IMR-90 (cell line): ENCODE results near the gene DHRSX. TPM values are rescaled to one million over a fixed set of nuclear protein-coding genes. Genes with fewer than 3 reads are reported as not detected.
"Not testable (repeated sequence)": the region's sequence is repeated elsewhere in the genome, so short reads cannot be mapped to it uniquely, and the experiment has no call there.

ENCODE experiments used
- ATAC-seq: fragments of 200-7000 bp; cut with Tn5 transposase; 2 replicates; pipeline ENCODE4 v1.9.1; 2020; ENCODE audit warnings: low read depth, mild to moderate bottlenecking, moderate library complexity
- BruUV-seq: library from RNA; stranded (reverse); fragments of 400-500 nt; replicated peaks from 2 replicates; lab custom pipeline; 2021; lab: Mats Ljungman, UMichigan
- CTCF ChIA-PET: fragments of 300-600 bp; formaldehyde crosslinking; extraction: SDS; loops from one replicate; lab custom pipeline; 2021; ENCODE audit warnings: antibody characterized with exemption; lab: Yijun Ruan, JAX
- POLR2A ChIA-PET: fragments of 300-600 bp; sonication (Branson Sonifier 250); formaldehyde crosslinking; loops from one replicate; lab custom pipeline; 2022; ENCODE audit warnings: antibody characterized with exemption; ENCODE audit not compliant: unreplicated experiment; lab: Charles Lee
- DNase-seq: peaks from one replicate; pipeline ENCODE4 v3.0.0; 2013
- H2AFZ ChIP-seq: replicated peaks from 2 replicates; pipeline ENCODE3; 2013; ENCODE audit warnings: low read length, mild to moderate bottlenecking; ENCODE audit not compliant: poor library complexity
- H2AK5ac ChIP-seq: 2 replicates; pipeline ENCODE4 v1.6.1; 2013; ENCODE audit warnings: low read depth, low read length, inconsistent platforms
- H2AK9ac ChIP-seq: replicated peaks from 2 replicates; pipeline ENCODE3; 2013; ENCODE audit warnings: mild to moderate bottlenecking, low read depth, low read length, moderate library complexity; ENCODE audit not compliant: poor library complexity
- H2BK120ac ChIP-seq: 2 replicates; pipeline ENCODE4 v1.6.1; 2013; ENCODE audit warnings: low read depth, low read length, inconsistent platforms
- H2BK15ac ChIP-seq: 3 replicates; pipeline ENCODE4 v1.6.1; 2013; ENCODE audit warnings: low read depth, low read length, inconsistent platforms
- H2BK20ac ChIP-seq: 2 replicates; pipeline ENCODE4 v1.6.1; 2013; ENCODE audit warnings: low read depth, mild to moderate bottlenecking, inconsistent platforms, low read length, moderate library complexity
- H2BK5ac ChIP-seq: 2 replicates; pipeline ENCODE4 v1.6.1; 2013; ENCODE audit warnings: mild to moderate bottlenecking, low read depth, low read length, inconsistent platforms; ENCODE audit not compliant: poor library complexity, severe bottlenecking
- H3K14ac ChIP-seq: replicated peaks from 2 replicates; pipeline ENCODE4 v1.6.1; 2013; ENCODE audit warnings: low read depth, low read length, inconsistent platforms
- H3K18ac ChIP-seq: 2 replicates; pipeline ENCODE4 v1.6.1; 2013; ENCODE audit warnings: low read depth, low read length, control low read depth
- H3K23ac ChIP-seq: 2 replicates; pipeline ENCODE4 v1.6.1; 2013; ENCODE audit warnings: low read depth, low read length, inconsistent platforms
- H3K27ac ChIP-seq: 2 replicates; pipeline ENCODE4 v1.5.1; 2013; ENCODE audit warnings: mild to moderate bottlenecking, control low read depth, low read length; ENCODE audit not compliant: insufficient read depth
- H3K27me3 ChIP-seq: 2 replicates; pipeline ENCODE4 v1.6.1; 2013; ENCODE audit warnings: low read length; ENCODE audit not compliant: control insufficient read depth, insufficient read depth
- H3K36me3 ChIP-seq: 2 replicates; pipeline ENCODE4 v1.6.1; 2013; ENCODE audit warnings: low read length, mixed read lengths; ENCODE audit not compliant: control insufficient read depth, insufficient read depth
- H3K4ac ChIP-seq: 2 replicates; pipeline ENCODE4 v1.6.1; 2013; ENCODE audit warnings: low read depth, low read length, inconsistent platforms
- H3K4me1 ChIP-seq: 2 replicates; pipeline ENCODE4 v1.6.1; 2013; ENCODE audit warnings: low read length, mixed read lengths; ENCODE audit not compliant: control insufficient read depth, insufficient read depth
- H3K4me2 ChIP-seq: 2 replicates; pipeline ENCODE4 v1.6.1; 2013; ENCODE audit warnings: low read depth, mild to moderate bottlenecking, control low read depth, low read length, moderate library complexity
- H3K4me3 ChIP-seq: 2 replicates; pipeline ENCODE4 v1.5.1; 2013; ENCODE audit warnings: low read depth, mild to moderate bottlenecking, control low read depth, low read length, moderate library complexity; ENCODE audit not compliant: insufficient read depth
- H3K56ac ChIP-seq: 2 replicates; pipeline ENCODE4 v1.6.1; 2013; ENCODE audit warnings: low read length, inconsistent platforms; ENCODE audit not compliant: insufficient read depth; ENCODE audit errors: extremely low read depth
- H3K79me1 ChIP-seq, 2 experiments: 2 replicates each; pipeline ENCODE4 v1.6.1; 2013; ENCODE audit warnings: low read length in 2 of 2, inconsistent platforms in 1 of 2, low read depth in 1 of 2
- H3K9ac ChIP-seq: 2 replicates; pipeline ENCODE4 v1.6.1; 2013; ENCODE audit warnings: low read depth, low read length, control low read depth
- H3K9me1 ChIP-seq: 2 replicates; pipeline ENCODE4 v1.6.1; 2013; ENCODE audit warnings: low read length, inconsistent platforms; ENCODE audit not compliant: insufficient read depth
- H3K9me3 ChIP-seq: 2 replicates; pipeline ENCODE4 v1.6.1; 2013; ENCODE audit warnings: low read length; ENCODE audit not compliant: control insufficient read depth, insufficient read depth
- H4K20me1 ChIP-seq: 2 replicates; pipeline ENCODE4 v1.6.1; 2013; ENCODE audit warnings: low read length, inconsistent platforms; ENCODE audit not compliant: insufficient read depth
- H4K5ac ChIP-seq: 2 replicates; pipeline ENCODE4 v1.6.1; 2013; ENCODE audit warnings: mild to moderate bottlenecking, low read depth, low read length, control low read depth
- H4K8ac ChIP-seq, 2 experiments: 2 replicates each; pipeline ENCODE4 v1.6.1; 2013; ENCODE audit warnings: low read depth in 2 of 2, low read length in 2 of 2, control low read depth in 1 of 2, inconsistent platforms in 1 of 2
- H4K91ac ChIP-seq: 2 replicates; pipeline ENCODE4 v1.6.1; 2013; ENCODE audit warnings: low read depth, low read length, inconsistent platforms; ENCODE audit not compliant: insufficient read depth
- WGBS, 2 experiments: methylation state at CpG; one replicate each; pipeline versions ENCODE4 v1.1.5 to v1.1.7; 2013; ENCODE audit warnings: missing lambda C conversion rate in 2 of 2; ENCODE audit not compliant: insufficient read length in 1 of 2; ENCODE audit errors: extremely low coverage in 2 of 2; 5-methylcytosine and 5-hydroxymethylcytosine counted together
- dilution Hi-C: fragments of 300-500 bp; cut with HindIII; formaldehyde crosslinking; loops from one replicate; pipeline ENCODE4 v1.14.3; 2018; ENCODE audit warnings: low sequenced_read_pairs; ENCODE audit not compliant: unreplicated experiment
- in situ Hi-C: fragments of 300-500 bp; cut with MboI; formaldehyde crosslinking; loops from 3 replicates; pipeline ENCODE4 v1.14.3; 2019; ENCODE audit warnings: low sequenced_read_pairs, inconsistent platforms, mixed read lengths
- intact Hi-C: fragments of 100-400 bp; cut with micrococcal nuclease; formaldehyde crosslinking; loops from 2 replicates; pipeline ENCODE4 v1.10.0; 2022
- polyA plus RNA-seq, 3 experiments: library from polyadenylated mRNA; depleted of rRNA; stranded (reverse); fragments of >200 nt; gene quantifications; 2 replicates each; pipeline ENCODE4 v1.2.3, GENCODE V29; 2012; ENCODE audit warnings: low replicate concordance in 1 of 3
- total RNA-seq: library from RNA; depleted of rRNA; stranded (reverse); fragments of >200 nt; gene quantifications from 2 replicates; pipeline ENCODE4 v1.2.3, GENCODE V29; 2012

The DHRSX gene
- total and polyA plus RNA-seq, 2 of the 4 experiments (the other 2 are of a cell fraction), result 26.2 to 38.0 TPM

DNA sequence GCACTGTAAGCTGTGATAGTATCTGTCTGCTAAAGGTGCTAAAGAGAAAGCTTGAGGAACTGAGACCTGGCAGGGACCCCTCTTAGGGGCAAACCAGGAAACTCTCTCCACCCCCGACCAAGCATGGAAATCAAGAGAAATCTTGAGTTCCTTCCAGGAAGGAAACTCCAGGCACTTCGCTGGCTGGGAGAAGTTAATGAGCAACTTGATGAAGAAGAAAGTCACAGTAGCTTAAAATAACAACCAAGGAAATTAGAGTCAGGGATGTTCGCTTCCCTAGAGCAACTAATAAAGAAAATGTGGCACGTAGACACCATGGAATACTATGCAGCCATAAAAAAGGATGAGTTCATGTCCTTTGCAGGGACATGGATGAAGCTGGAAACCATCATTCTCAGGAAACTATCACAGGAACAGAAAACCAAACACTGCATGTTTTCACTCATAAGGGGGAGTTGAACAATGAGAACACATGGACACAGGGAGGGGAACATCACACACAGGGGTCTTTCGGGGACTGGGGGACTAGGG lies 188.7 kb downstream of the DHRSX start:
- H2BK15ac ChIP-seq, H3K27me3 ChIP-seq, H3K79me1 ChIP-seq, H3K9me1 ChIP-seq, H3K9ac ChIP-seq, H2BK5ac ChIP-seq, H4K8ac ChIP-seq, CTCF ChIA-PET, in situ Hi-C loops, H2BK120ac ChIP-seq, H2BK20ac ChIP-seq, POLR2A ChIA-PET, H2AFZ ChIP-seq, H3K36me3 ChIP-seq, H3K4ac ChIP-seq, H3K27ac ChIP-seq, H3K23ac ChIP-seq, H4K91ac ChIP-seq, H2AK9ac ChIP-seq, DNase-seq, H4K20me1 ChIP-seq, H3K4me2 ChIP-seq, H2AK5ac ChIP-seq, H3K14ac ChIP-seq, ATAC-seq, intact Hi-C loops, H3K9me3 ChIP-seq, H3K56ac ChIP-seq, BruUV-seq, H3K4me3 ChIP-seq, dilution Hi-C loops, H3K18ac ChIP-seq, H3K4me1 ChIP-seq, H4K5ac ChIP-seq: not testable (repeated sequence)
- WGBS, 2 experiments, result no CpG with 5 or more reads among the region's 5 CpGs
